Bronchial epithelial cell (primary cell): Measurements from ENCODE around the gene LRRN4. TPM values are rescaled to one million over a fixed set of nuclear protein-coding genes. Genes with fewer than 3 reads are reported as not detected.

ENCODE experiments used
- DNase-seq: peaks from one replicate; pipeline ENCODE4 v3.0.0-alpha.2; 2010; ENCODE audit warnings: low read depth
- FAIRE-seq: peaks from 2 replicates; lab custom pipeline; 2011; peaks lifted over from hg19 to GRCh38; lab: Jason Lieb, UNC
- H3K27me3 ChIP-seq: 2 replicates; pipeline ENCODE4 v1.5.1; 2011; ENCODE audit warnings: low read length; ENCODE audit not compliant: control insufficient read depth, insufficient read depth
- H3K36me3 ChIP-seq: 2 replicates; pipeline ENCODE4 v1.5.1; 2011; ENCODE audit warnings: low read length; ENCODE audit not compliant: control insufficient read depth, insufficient read depth
- H3K4me3 ChIP-seq: 2 replicates; pipeline ENCODE4 v1.5.1; 2011; ENCODE audit warnings: mild to moderate bottlenecking, low read depth, low read length, control low read depth
- CTCF ChIP-seq: IDR thresholded peaks from 2 replicates; pipeline ENCODE4 v1.5.1; 2011; ENCODE audit warnings: mild to moderate bottlenecking, moderate library complexity, low read length, control low read depth, inconsistent platforms; ENCODE audit not compliant: insufficient read depth, severe bottlenecking
- total RNA-seq: library from RNA; depleted of rRNA; stranded (reverse); fragments of >200 nt; gene quantifications from 2 replicates; pipeline ENCODE4 v1.2.1, GENCODE V29; 2014

The LRRN4 gene
- total RNA-seq, 1 donor from 2014 or later: not detected

GRCh38 chr20:6070829-6071695 is 17.2 kb upstream of the LRRN4 start:
- TF ChIP-seq CTCF: no peak
- DNase-seq: no peak
- Histone ChIP-seq H3K36me3 (peaks cover 11% of the 10 kb centered on the region), H3K27me3 (no peaks in the 10 kb centered on the region), H3K4me3 (no peak overlapping the region)
- FAIRE-seq: no peak

- peaks cover 4% of the 10 kb centered on the region for H3K36me3 ChIP-seq
- TF ChIP-seq CTCF: no peak
- DNase-seq (no peak), FAIRE-seq (no peak)
- H3K4me3 ChIP-seq: no peak overlapping the region
- no peaks in the 10 kb centered on the region for H3K27me3 ChIP-seq
Observed at GRCh38 chr20:6069669-6070068, 15.8 kb upstream of the LRRN4 start.

DNA sequence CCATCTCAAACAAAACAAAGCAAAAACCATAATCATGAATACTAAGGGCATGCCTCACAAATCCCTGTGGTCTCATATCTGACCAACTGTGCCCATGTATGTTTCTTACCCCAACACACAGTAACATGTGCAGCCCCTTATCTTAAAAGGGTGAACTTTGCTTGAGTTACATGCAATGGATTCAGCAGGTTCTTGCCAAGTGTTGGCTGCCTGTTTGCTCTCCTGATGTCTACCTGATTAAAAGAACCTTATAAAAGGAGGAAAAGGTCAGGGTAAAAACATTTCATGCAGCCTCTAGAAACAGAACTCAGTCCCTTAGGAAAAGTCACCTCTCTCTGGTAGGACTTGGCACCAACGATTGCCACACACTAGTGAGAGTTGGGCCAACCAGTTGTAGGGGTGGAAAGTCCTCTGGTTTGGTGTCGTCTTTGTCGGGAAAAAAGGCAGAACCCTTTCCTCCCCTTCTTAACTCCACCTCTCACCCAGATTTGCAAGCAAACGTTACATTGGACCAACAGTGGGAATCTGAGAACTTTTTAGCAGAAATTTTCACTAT is 14.0 kb upstream of the LRRN4 start:
- no peak overlapping the region for H3K4me3 ChIP-seq
- H3K27me3 ChIP-seq: no peaks in the 10 kb centered on the region
- no peak for DNase-seq
- peaks cover 3% of the 10 kb centered on the region for H3K36me3 ChIP-seq
- FAIRE-seq: no peak
- no peak for TF ChIP-seq CTCF

DNA sequence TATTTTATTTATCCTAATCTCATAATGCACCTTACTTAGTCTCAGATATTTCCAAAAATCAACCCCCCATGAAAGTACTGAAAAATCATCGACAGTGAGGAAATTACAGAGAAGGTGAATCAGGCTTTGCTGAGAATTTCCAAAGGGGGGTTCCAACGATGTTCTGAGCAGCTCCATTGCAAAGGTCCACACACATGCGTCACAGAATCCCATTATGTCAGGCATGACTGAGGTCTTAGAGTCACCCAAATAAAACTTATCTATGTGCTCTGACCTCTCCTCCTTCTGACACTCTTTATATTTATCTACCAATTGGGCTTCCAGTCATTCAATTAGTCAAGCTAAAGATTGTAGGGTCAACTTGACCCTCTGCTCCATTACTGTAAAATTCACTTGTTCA is 12.7 kb upstream of the LRRN4 start:
- peaks cover 3% of the 10 kb centered on the region for H3K36me3 ChIP-seq
- FAIRE-seq: no peak
- H3K4me3 ChIP-seq: no peak overlapping the region
- no peaks in the 10 kb centered on the region for H3K27me3 ChIP-seq
- no peak for DNase-seq
- no peak for TF ChIP-seq CTCF

GRCh38 chr20:6061544-6061943 is 7.7 kb upstream of the LRRN4 start:
- DNase-seq (no peak), FAIRE-seq (no peak)
- H3K4me3 ChIP-seq: no peak overlapping the region
- no peaks in the 10 kb centered on the region for H3K27me3 ChIP-seq
- no peaks in the 10 kb centered on the region for H3K36me3 ChIP-seq
- TF ChIP-seq CTCF: no peak
